ENCODE data around the gene SLC38A11. TPM values are rescaled to one million over a fixed set of nuclear protein-coding genes. Genes with fewer than 3 reads are reported as not detected.

Gene SLC38A11
- total and polyA plus RNA-seq, 2 experiments from 2014 or later, result not detected

- Histone ChIP-seq H2AFZ (no peak overlapping the region), H3K27me3 (ENCODE audit: insufficient read depth) (no peaks in the 10 kb centered on the region), H3K4me1 (ENCODE audit: insufficient read depth) (no peaks in the 10 kb centered on the region), H3K79me2 (replicated peaks; ENCODE audit: insufficient read depth) (no peaks in the 10 kb centered on the region), H3F3A (replicated peaks; ENCODE audit: low read depth) (no peaks in the 10 kb centered on the region), H3K4me2 (no peak overlapping the region), H3K4me3 (no peak overlapping the region), H3K9me2 (ENCODE audit: insufficient read depth) (peaks cover 5% of the 10 kb centered on the region; the same call in 1 of the 2 replicates), H3K27ac (ENCODE audit: low read depth) (no peak overlapping the region), H4K20me1 (replicated peaks; ENCODE audit: insufficient read depth) (no peaks in the 10 kb centered on the region), H3K36me3 (ENCODE audit: insufficient read depth) (no peaks in the 10 kb centered on the region; the same call in 1 of the 2 replicates)
- peaks cover 5% of the 10 kb centered on the region for H3K27me3 Mint-ChIP-seq (ENCODE audit: insufficient read depth, low read depth, poor library complexity)
- H3K27ac Mint-ChIP-seq, result no peak overlapping the region
- no peak overlapping the region for H3K4me3 Mint-ChIP-seq
- peaks cover 7% of the 10 kb centered on the region; the same call in 1 of the 3 replicates for H3K36me3 Mint-ChIP-seq (ENCODE audit: low read depth)
- DNase-seq (ENCODE audit: low spot score) (no peak), ATAC-seq (no peak)
- peaks cover 3% of the 10 kb centered on the region; the same call in 2 of the 3 replicates for H3K4me1 Mint-ChIP-seq
- peaks cover 14% of the 10 kb centered on the region; the same call in 2 of the 3 replicates for H3K9me3 Mint-ChIP-seq
- no peak for TF ChIP-seq CREB1 (CRISPR knock-in tag; IDR thresholded peaks at IDR 0.05; ENCODE audit: low read depth)
- no peak for TF ChIP-seq STAT1 (IDR thresholded peaks at IDR 0.05; ENCODE audit: unreplicated experiment)
- TF ChIP-seq, protein P1, sequence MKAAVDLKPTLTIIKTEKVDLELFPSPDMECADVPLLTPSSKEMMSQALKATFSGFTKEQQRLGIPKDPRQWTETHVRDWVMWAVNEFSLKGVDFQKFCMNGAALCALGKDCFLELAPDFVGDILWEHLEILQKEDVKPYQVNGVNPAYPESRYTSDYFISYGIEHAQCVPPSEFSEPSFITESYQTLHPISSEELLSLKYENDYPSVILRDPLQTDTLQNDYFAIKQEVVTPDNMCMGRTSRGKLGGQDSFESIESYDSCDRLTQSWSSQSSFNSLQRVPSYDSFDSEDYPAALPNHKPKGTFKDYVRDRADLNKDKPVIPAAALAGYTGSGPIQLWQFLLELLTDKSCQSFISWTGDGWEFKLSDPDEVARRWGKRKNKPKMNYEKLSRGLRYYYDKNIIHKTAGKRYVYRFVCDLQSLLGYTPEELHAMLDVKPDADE (IDR thresholded peaks at IDR 0.05), result no peak
- TF ChIP-seq NANOG (IDR thresholded peaks at IDR 0.05; ENCODE audit: borderline replicate concordance), result no peak
- TF ChIP-seq JUNB (IDR thresholded peaks at IDR 0.05; ENCODE audit: unreplicated experiment), result no peak
- TF ChIP-seq, protein P2, sequence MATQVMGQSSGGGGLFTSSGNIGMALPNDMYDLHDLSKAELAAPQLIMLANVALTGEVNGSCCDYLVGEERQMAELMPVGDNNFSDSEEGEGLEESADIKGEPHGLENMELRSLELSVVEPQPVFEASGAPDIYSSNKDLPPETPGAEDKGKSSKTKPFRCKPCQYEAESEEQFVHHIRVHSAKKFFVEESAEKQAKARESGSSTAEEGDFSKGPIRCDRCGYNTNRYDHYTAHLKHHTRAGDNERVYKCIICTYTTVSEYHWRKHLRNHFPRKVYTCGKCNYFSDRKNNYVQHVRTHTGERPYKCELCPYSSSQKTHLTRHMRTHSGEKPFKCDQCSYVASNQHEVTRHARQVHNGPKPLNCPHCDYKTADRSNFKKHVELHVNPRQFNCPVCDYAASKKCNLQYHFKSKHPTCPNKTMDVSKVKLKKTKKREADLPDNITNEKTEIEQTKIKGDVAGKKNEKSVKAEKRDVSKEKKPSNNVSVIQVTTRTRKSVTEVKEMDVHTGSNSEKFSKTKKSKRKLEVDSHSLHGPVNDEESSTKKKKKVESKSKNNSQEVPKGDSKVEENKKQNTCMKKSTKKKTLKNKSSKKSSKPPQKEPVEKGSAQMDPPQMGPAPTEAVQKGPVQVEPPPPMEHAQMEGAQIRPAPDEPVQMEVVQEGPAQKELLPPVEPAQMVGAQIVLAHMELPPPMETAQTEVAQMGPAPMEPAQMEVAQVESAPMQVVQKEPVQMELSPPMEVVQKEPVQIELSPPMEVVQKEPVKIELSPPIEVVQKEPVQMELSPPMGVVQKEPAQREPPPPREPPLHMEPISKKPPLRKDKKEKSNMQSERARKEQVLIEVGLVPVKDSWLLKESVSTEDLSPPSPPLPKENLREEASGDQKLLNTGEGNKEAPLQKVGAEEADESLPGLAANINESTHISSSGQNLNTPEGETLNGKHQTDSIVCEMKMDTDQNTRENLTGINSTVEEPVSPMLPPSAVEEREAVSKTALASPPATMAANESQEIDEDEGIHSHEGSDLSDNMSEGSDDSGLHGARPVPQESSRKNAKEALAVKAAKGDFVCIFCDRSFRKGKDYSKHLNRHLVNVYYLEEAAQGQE (IDR thresholded peaks at IDR 0.05; ENCODE audit: unreplicated experiment), result no peak
- no peak for TF ChIP-seq POLR2AphosphoS5 (IDR thresholded peaks at IDR 0.05; ENCODE audit: low read depth)
- TF ChIP-seq ZNF462 (CRISPR knock-in tag; IDR thresholded peaks at IDR 0.05), result no peak
- TF ChIP-seq ZNF114 (CRISPR knock-in tag; IDR thresholded peaks at IDR 0.05), result no peak
- TF ChIP-seq ZNF331 (CRISPR knock-in tag; IDR thresholded peaks at IDR 0.05; ENCODE audit: low read depth), result no peak
- no peak for TF ChIP-seq EZH2 (IDR thresholded peaks at IDR 0.05; ENCODE audit: low read depth, unreplicated experiment)
- TF ChIP-seq CTCF (conservative IDR thresholded peaks at IDR 0.05; ENCODE audit: low read depth in 2 of 2), result no peak
- TF ChIP-seq EZH2phosphoT487 (IDR thresholded peaks at IDR 0.05; ENCODE audit: unreplicated experiment), result no peak
Measured at GRCh38 chr2:164934401-164935117, 20.8 kb downstream of the SLC38A11 start.

Data from GM23338 (cell line).